GM18951 (cell line): Measurements from ENCODE around the gene SCYGR2.
"Not testable (repeated sequence)": the region's sequence is repeated elsewhere in the genome, so short reads cannot be mapped to it uniquely, and the experiment has no call there.

Experiments
- POLR2A ChIP-seq: IDR thresholded peaks from 4 replicates; pipeline ENCODE4 v1.6.1; 2011; ENCODE audit warnings: mild to moderate bottlenecking; ENCODE audit not compliant: insufficient read length, insufficient read depth; ENCODE audit errors: extremely low read depth
- in situ Hi-C: fragments of 300-500 bp; cut with MboI; formaldehyde crosslinking; loops from one replicate; pipeline ENCODE4 v1.12.0; 2022; ENCODE audit warnings: low sequenced_read_pairs, mixed read lengths, inconsistent platforms; ENCODE audit not compliant: unreplicated experiment

Gene SCYGR2

GRCh38 chr2:227598835-227599503 is at the start of gene SCYGR2:
Gene SCYGR2, plus strand, starts transcription at chr2:227598893. Its CDS starts 0 bp downstream, at chr2:227598893.
- in situ Hi-C loops: not testable (repeated sequence)

- in situ Hi-C loops: no loop called here
- no peak for TF ChIP-seq POLR2A
These were observed 46.9 kb upstream of the SCYGR2 start for GRCh38 chr2:227551836-227552235.

GRCh38 chr2:227562581-227562980 is 36.1 kb upstream of the SCYGR2 start:
- in situ Hi-C loops: no loop called here
- no peak for TF ChIP-seq POLR2A

GRCh38 chr2:227565080-227565479 is 33.6 kb upstream of the SCYGR2 start:
- in situ Hi-C loops: no loop called here
- no peak for TF ChIP-seq POLR2A

- in situ Hi-C loops: no loop called here
- TF ChIP-seq POLR2A: no peak
These were observed 32.7 kb upstream of the SCYGR2 start for GRCh38 chr2:227566012-227566411.

GRCh38 chr2:227568852-227569169 is 29.9 kb upstream of the SCYGR2 start:
- TF ChIP-seq POLR2A: no peak
- in situ Hi-C loops: no loop called here

- no peak for TF ChIP-seq POLR2A
- in situ Hi-C loops: no loop called here
These were observed 28.1 kb upstream of the SCYGR2 start for GRCh38 chr2:227570615-227571014.

- no peak for TF ChIP-seq POLR2A
- in situ Hi-C loops: no loop called here
These were observed 22.6 kb upstream of the SCYGR2 start for GRCh38 chr2:227576110-227576509.

GRCh38 chr2:227576812-227577211 is 21.9 kb upstream of the SCYGR2 start:
- in situ Hi-C loops: no loop called here

GRCh38 chr2:227577555-227577954 is 21.1 kb upstream of the SCYGR2 start:
- TF ChIP-seq POLR2A: no peak
- in situ Hi-C loops: no loop called here

More at GRCh38 chr2:227576812-227577211, 21.9 kb upstream of the SCYGR2 start:
- TF ChIP-seq POLR2A: no peak

- TF ChIP-seq POLR2A: no peak
- in situ Hi-C loops: no loop called here
These were observed 20.1 kb upstream of the SCYGR2 start for GRCh38 chr2:227578642-227579041.

- no peak for TF ChIP-seq POLR2A
- in situ Hi-C loops: no loop called here
These were observed 18.9 kb upstream of the SCYGR2 start for GRCh38 chr2:227579791-227580190.

GRCh38 chr2:227582369-227582768 is 16.3 kb upstream of the SCYGR2 start:
- no peak for TF ChIP-seq POLR2A
- in situ Hi-C loops: no loop called here

GRCh38 chr2:227592694-227593387 is 5.9 kb upstream of the SCYGR2 start:
- in situ Hi-C loops: no loop called here
- TF ChIP-seq POLR2A: no peak

GRCh38 chr2:227595797-227596196 is 2.9 kb upstream of the SCYGR2 start:
- no peak for TF ChIP-seq POLR2A
- in situ Hi-C loops: no loop called here

GRCh38 chr2:227597036-227597435 is 1.7 kb upstream of the SCYGR2 start:
- in situ Hi-C loops: no loop called here
- no peak for TF ChIP-seq POLR2A
